HepG2 (cell line): ENCODE measurements around the gene PHF5A. TPM values are rescaled to one million over a fixed set of nuclear protein-coding genes. Genes with fewer than 3 reads are reported as not detected.
A peak's percentile ranks its signal among the peaks of the same experiment; 100 is the strongest.

ENCODE experiments used
- CBFB ChIP-seq: sonication (generic); formaldehyde crosslinking; IDR thresholded peaks from 2 replicates; pipeline ENCODE4 v1.4.0; 2020; ENCODE audit warnings: missing genetic modification reagents
- GPN1 ChIP-seq: sonication (generic); formaldehyde crosslinking; IDR thresholded peaks from 2 replicates; pipeline ENCODE4 v1.5.1; 2020; ENCODE audit warnings: missing genetic modification reagents, borderline replicate concordance
- NR2F6 ChIP-seq, 2 experiments: IDR thresholded peaks; 2 replicates each; pipeline ENCODE4 v1.6.1; 2016; ENCODE audit warnings: antibody characterized with exemption in 1 of 2, mild to moderate bottlenecking in 1 of 2
- PAWR ChIP-seq: sonication (generic); formaldehyde crosslinking; IDR thresholded peaks from 2 replicates; pipeline ENCODE4 v1.4.0; 2020; ENCODE audit warnings: missing genetic modification reagents, mild to moderate bottlenecking, borderline replicate concordance
- RARA ChIP-seq: IDR thresholded peaks from 2 replicates; pipeline ENCODE4 v1.6.1; 2016; ENCODE audit warnings: missing genetic modification reagents, missing compliant biosample characterization
- RXRA ChIP-seq: sonication (generic); formaldehyde crosslinking; IDR thresholded peaks from 2 replicates; pipeline ENCODE4 v1.5.1; 2020; ENCODE audit warnings: missing genetic modification reagents
- RXRB ChIP-seq: IDR thresholded peaks from 2 replicates; pipeline ENCODE4 v1.6.1; 2016; ENCODE audit warnings: borderline replicate concordance, missing genetic modification reagents, missing compliant biosample characterization
- SIN3B ChIP-seq: fragments of 150-350 bp; IDR thresholded peaks from 2 replicates; pipeline ENCODE4 v1.6.1; 2014; ENCODE audit warnings: low read length
- SKI ChIP-seq: fragments of 450-650 bp; IDR thresholded peaks from one replicate; pipeline ENCODE4 v1.6.1; 2018; ENCODE audit warnings: mild to moderate bottlenecking; ENCODE audit not compliant: partially characterized antibody
- SUZ12 ChIP-seq: fragments of 150-350 bp; IDR thresholded peaks from 2 replicates; pipeline ENCODE4 v1.6.1; 2014; ENCODE audit warnings: low read depth, low read length
- TBL1XR1 ChIP-seq: fragments of 150-350 bp; IDR thresholded peaks from 2 replicates; pipeline ENCODE4 v1.6.1; 2014; ENCODE audit warnings: borderline replicate concordance, low read length; ENCODE audit not compliant: partially characterized antibody
- ZBTB21 ChIP-seq: sonication (generic); formaldehyde crosslinking; IDR thresholded peaks from 2 replicates; pipeline ENCODE4 v1.4.0; 2020; ENCODE audit warnings: missing genetic modification reagents
- ZBTB38 ChIP-seq: sonication (generic); formaldehyde crosslinking; IDR thresholded peaks from 2 replicates; pipeline ENCODE4 v1.5.1; 2020; ENCODE audit warnings: mild to moderate bottlenecking, missing genetic modification reagents
- ZFP37 ChIP-seq: sonication (generic); formaldehyde crosslinking; IDR thresholded peaks from 2 replicates; pipeline ENCODE4 v1.4.0; 2020; ENCODE audit warnings: missing genetic modification reagents, borderline replicate concordance
- ZNF749 ChIP-seq: sonication (generic); formaldehyde crosslinking; IDR thresholded peaks from 2 replicates; pipeline ENCODE4 v1.8.0; 2022; ENCODE audit warnings: mild to moderate bottlenecking, missing genetic modification reagents, moderate library complexity, borderline replicate concordance
- ZNF75D ChIP-seq: sonication (generic); formaldehyde crosslinking; IDR thresholded peaks from 2 replicates; pipeline ENCODE4 v1.8.1; 2023; ENCODE audit warnings: missing genetic modification reagents, mild to moderate bottlenecking, borderline replicate concordance
- polyA plus RNA-seq, 8 experiments: library from polyadenylated mRNA; depleted of rRNA in 3 of 8; stranded (reverse) in 7 of 8; unstranded in 1 of 8; fragments of >200 nt; fragmentation: Illumina TruSeq in 4 of 8; extraction: Trizol in 4 of 8; gene quantifications; 2 replicates each; pipeline versions ENCODE4 v1.2.1 to v1.2.3, GENCODE V29; 2011 to 2016; ENCODE audit warnings: low read depth in 4 of 8, missing spikeins in 1 of 8, mixed read lengths in 1 of 8; ENCODE audit not compliant: insufficient read depth in 1 of 8
- total RNA-seq, 5 experiments: library from RNA; depleted of rRNA; stranded (reverse); fragments of >200 nt; fragmentation: Illumina TruSeq; extraction: Trizol; gene quantifications; 2 replicates each; pipeline ENCODE4 v1.2.3, GENCODE V29; 2016; ENCODE audit warnings: low read depth in 1 of 5
- TF ChIP-seq, protein P1 (sequence below): sonication (generic); formaldehyde crosslinking; IDR thresholded peaks from 2 replicates; pipeline ENCODE4 v1.4.0; 2020; ENCODE audit warnings: mild to moderate bottlenecking, missing genetic modification reagents
- TF ChIP-seq, protein P2 (sequence below): IDR thresholded peaks from 2 replicates; pipeline ENCODE4 v1.6.1; 2016; ENCODE audit warnings: low read depth, control low read depth
- TF ChIP-seq, protein P3 (sequence below), 2 experiments: sonication (generic) in 1 of 2; formaldehyde crosslinking in 1 of 2; IDR thresholded peaks; 2 replicates each; pipeline versions ENCODE4 v1.4.0 to v1.6.1; 2016 to 2020; ENCODE audit warnings: borderline replicate concordance in 1 of 2, low read depth in 1 of 2, mild to moderate bottlenecking in 1 of 2, missing genetic modification reagents in 1 of 2

PHF5A gene
- total and polyA plus RNA-seq, 2 of the 13 experiments (the other 11 are each of a cell fraction or from before 2014, with no cell fraction given), result 56.6 to 105 TPM

DNA sequence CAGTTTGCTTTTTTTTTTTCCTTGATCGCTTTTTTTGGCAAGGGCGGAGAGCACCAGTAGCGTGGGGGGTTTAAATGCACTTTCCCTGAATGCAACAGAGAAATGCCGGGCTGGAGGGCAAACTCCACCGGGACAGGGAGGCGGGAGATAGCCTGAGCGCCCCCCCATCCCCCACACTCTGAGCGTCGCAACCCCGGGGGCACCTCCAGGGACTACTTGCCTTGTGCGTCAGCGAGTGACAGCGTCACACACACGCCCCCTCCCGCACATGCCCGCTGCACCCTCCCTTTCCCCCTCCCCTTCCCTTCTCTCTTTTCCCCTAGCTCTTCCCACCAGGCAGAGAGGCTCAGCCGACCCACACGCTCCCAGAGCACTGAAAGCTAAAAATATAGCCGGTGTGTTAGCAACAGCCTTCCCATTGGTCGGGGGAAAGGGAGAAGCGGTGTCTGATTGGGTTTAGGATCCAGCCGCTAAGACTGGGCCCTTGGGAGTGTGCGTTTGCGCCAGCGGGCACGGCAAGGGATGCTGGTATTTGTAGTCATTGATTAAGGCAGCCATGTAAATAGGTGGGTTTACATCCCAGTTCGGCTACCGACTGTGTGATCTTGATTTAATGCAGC, 20.2 kb downstream of the PHF5A start (continued):
- TF ChIP-seq, protein P1, sequence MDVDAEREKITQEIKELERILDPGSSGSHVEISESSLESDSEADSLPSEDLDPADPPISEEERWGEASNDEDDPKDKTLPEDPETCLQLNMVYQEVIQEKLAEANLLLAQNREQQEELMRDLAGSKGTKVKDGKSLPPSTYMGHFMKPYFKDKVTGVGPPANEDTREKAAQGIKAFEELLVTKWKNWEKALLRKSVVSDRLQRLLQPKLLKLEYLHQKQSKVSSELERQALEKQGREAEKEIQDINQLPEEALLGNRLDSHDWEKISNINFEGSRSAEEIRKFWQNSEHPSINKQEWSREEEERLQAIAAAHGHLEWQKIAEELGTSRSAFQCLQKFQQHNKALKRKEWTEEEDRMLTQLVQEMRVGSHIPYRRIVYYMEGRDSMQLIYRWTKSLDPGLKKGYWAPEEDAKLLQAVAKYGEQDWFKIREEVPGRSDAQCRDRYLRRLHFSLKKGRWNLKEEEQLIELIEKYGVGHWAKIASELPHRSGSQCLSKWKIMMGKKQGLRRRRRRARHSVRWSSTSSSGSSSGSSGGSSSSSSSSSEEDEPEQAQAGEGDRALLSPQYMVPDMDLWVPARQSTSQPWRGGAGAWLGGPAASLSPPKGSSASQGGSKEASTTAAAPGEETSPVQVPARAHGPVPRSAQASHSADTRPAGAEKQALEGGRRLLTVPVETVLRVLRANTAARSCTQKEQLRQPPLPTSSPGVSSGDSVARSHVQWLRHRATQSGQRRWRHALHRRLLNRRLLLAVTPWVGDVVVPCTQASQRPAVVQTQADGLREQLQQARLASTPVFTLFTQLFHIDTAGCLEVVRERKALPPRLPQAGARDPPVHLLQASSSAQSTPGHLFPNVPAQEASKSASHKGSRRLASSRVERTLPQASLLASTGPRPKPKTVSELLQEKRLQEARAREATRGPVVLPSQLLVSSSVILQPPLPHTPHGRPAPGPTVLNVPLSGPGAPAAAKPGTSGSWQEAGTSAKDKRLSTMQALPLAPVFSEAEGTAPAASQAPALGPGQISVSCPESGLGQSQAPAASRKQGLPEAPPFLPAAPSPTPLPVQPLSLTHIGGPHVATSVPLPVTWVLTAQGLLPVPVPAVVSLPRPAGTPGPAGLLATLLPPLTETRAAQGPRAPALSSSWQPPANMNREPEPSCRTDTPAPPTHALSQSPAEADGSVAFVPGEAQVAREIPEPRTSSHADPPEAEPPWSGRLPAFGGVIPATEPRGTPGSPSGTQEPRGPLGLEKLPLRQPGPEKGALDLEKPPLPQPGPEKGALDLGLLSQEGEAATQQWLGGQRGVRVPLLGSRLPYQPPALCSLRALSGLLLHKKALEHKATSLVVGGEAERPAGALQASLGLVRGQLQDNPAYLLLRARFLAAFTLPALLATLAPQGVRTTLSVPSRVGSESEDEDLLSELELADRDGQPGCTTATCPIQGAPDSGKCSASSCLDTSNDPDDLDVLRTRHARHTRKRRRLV (CRISPR knock-in tag), result peak; percentile 40; the same call in 1 of the 2 replicates
- peak; percentile 74; the same call in 1 of the 2 replicates for TF ChIP-seq ZNF749 (CRISPR knock-in tag)
- TF ChIP-seq RARA, result peak; percentile 66
- peak; percentile 63; the same call in 1 of the 2 replicates for TF ChIP-seq RXRB
- TF ChIP-seq RXRA (CRISPR knock-in tag), result peak; percentile 74
- no peak for TF ChIP-seq PAWR (CRISPR knock-in tag)
- TF ChIP-seq ZNF75D (CRISPR knock-in tag), result no peak
- TF ChIP-seq, protein P2, sequence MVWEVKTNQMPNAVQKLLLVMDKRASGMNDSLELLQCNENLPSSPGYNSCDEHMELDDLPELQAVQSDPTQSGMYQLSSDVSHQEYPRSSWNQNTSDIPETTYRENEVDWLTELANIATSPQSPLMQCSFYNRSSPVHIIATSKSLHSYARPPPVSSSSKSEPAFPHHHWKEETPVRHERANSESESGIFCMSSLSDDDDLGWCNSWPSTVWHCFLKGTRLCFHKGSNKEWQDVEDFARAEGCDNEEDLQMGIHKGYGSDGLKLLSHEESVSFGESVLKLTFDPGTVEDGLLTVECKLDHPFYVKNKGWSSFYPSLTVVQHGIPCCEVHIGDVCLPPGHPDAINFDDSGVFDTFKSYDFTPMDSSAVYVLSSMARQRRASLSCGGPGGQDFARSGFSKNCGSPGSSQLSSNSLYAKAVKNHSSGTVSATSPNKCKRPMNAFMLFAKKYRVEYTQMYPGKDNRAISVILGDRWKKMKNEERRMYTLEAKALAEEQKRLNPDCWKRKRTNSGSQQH (CRISPR knock-in tag), result peak; percentile 77; the same call in 1 of the 2 replicates
- TF ChIP-seq, protein P3, sequence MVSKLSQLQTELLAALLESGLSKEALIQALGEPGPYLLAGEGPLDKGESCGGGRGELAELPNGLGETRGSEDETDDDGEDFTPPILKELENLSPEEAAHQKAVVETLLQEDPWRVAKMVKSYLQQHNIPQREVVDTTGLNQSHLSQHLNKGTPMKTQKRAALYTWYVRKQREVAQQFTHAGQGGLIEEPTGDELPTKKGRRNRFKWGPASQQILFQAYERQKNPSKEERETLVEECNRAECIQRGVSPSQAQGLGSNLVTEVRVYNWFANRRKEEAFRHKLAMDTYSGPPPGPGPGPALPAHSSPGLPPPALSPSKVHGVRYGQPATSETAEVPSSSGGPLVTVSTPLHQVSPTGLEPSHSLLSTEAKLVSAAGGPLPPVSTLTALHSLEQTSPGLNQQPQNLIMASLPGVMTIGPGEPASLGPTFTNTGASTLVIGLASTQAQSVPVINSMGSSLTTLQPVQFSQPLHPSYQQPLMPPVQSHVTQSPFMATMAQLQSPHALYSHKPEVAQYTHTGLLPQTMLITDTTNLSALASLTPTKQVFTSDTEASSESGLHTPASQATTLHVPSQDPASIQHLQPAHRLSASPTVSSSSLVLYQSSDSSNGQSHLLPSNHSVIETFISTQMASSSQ (IDR thresholded peaks at IDR 0.05; ENCODE audit: low read depth), result no peak
- TF ChIP-seq, protein P3 (CRISPR knock-in tag; IDR thresholded peaks at IDR 0.05; ENCODE audit: borderline replicate concordance), result peak; percentile 70; the same call in 1 of the 2 replicates
- no peak for TF ChIP-seq NR2F6 (IDR thresholded peaks at IDR 0.05)
- TF ChIP-seq NR2F6 (CRISPR knock-in tag; IDR thresholded peaks at IDR 0.05), result peak; percentile 86
- TF ChIP-seq TBL1XR1, result peak; percentile 26
- peak; percentile 82; the same call in 1 of the 2 replicates for TF ChIP-seq ZBTB38 (CRISPR knock-in tag)
- 0 out of 2 replicates have a peak, but pooled peaks have one; percentile 71 for TF ChIP-seq CBFB (CRISPR knock-in tag)
- peak; percentile 68 for TF ChIP-seq SUZ12
- 0 out of 2 replicates have a peak, but pooled peaks have one; percentile 45 for TF ChIP-seq SIN3B
- peak; percentile 40 for TF ChIP-seq SKI
- 0 out of 2 replicates have a peak, but pooled peaks have one; percentile 42 for TF ChIP-seq GPN1 (CRISPR knock-in tag)
- no peak for TF ChIP-seq ZFP37 (CRISPR knock-in tag)
- TF ChIP-seq ZBTB21 (CRISPR knock-in tag), result peak; percentile 86
